Esophagus muscularis mucosa (tissue), 4 donors: ENCODE measurements around the gene RPL10A. TPM values are rescaled to one million over a fixed set of nuclear protein-coding genes. Genes with fewer than 3 reads are reported as not detected.

Experiments used
- DNase-seq: peaks from one replicate; pipeline ENCODE4 v3.0.0-alpha.2; 2017; ENCODE audit errors: extremely low spot score
- H3K27ac ChIP-seq, 4 donors: fragments of 200-600 bp; sonication (generic); replicated peaks in 1 of 4; 1 replicate in 3 of 4; 2 replicates in 1 of 4; pipeline ENCODE4 v1.5.1; 2016 to 2019; ENCODE audit warnings: mild to moderate bottlenecking in 1 of 4
- H3K27me3 ChIP-seq, 4 donors: fragments of 200-600 bp; sonication (generic); one replicate each; pipeline versions ENCODE4 v1.5.1 to v1.6.0; 2016 to 2019
- H3K36me3 ChIP-seq, 4 donors: fragments of 200-600 bp; sonication (generic); one replicate each; pipeline ENCODE4 v1.5.1; 2016 to 2019
- H3K4me1 ChIP-seq, 4 donors: fragments of 200-600 bp; sonication (generic); one replicate each; pipeline ENCODE4 v1.5.1; 2016 to 2019
- H3K4me3 ChIP-seq, 4 donors: fragments of 200-600 bp; sonication (generic); 1 replicate in 2 of 4; 2 replicates in 2 of 4; pipeline ENCODE4 v1.5.1; 2016 to 2019; ENCODE audit warnings: mild to moderate bottlenecking in 4 of 4, moderate library complexity in 1 of 4
- H3K9me3 ChIP-seq, 4 donors: fragments of 200-600 bp; sonication (generic); 1 replicate in 3 of 4; 2 replicates in 1 of 4; pipeline ENCODE4 v1.5.1; 2016 to 2019
- CTCF ChIP-seq, 3 experiments: fragments of 200-600 bp in 2 of 3; fragments of 450-650 bp in 1 of 3; sonication (generic) in 2 of 3; IDR thresholded peaks; one replicate each; pipeline ENCODE4 v1.5.1; 2017 to 2019; ENCODE audit warnings: antibody characterized with exemption in 3 of 3, mild to moderate bottlenecking in 2 of 3, moderate library complexity in 1 of 3
- EP300 ChIP-seq: sonication (generic); formaldehyde crosslinking; IDR thresholded peaks from one replicate; pipeline ENCODE4 v1.6.1; 2017; ENCODE audit warnings: antibody characterized with exemption
- POLR2A ChIP-seq: fragments of 450-650 bp; IDR thresholded peaks from one replicate; pipeline ENCODE4 v1.6.1; 2017; ENCODE audit warnings: antibody characterized with exemption, moderate library complexity, mild to moderate bottlenecking, low read depth
- POLR2AphosphoS5 ChIP-seq, 2 donors: sonication (generic); formaldehyde crosslinking; IDR thresholded peaks; one replicate each; pipeline ENCODE4 v1.6.1; 2017; ENCODE audit warnings: antibody characterized with exemption in 2 of 2
- WGBS: methylation state at CpG from one replicate; pipeline ENCODE4 v1.1.5; 2018; 5-methylcytosine and 5-hydroxymethylcytosine counted together
- intact Hi-C: fragments of 100-400 bp; cut with DNase I; formaldehyde crosslinking; loops from one replicate; pipeline ENCODE4 v1.15.1; 2023
- total RNA-seq, 4 donors: library from RNA; depleted of rRNA; stranded (reverse); fragments of >200 nt; gene quantifications; one replicate each; pipeline versions ENCODE4 v1.1.0 to v1.2.1, GENCODE V29; 2016

RPL10A gene
- total RNA-seq: 1,000 to 10,000 TPM; 1,484 to 1,840 (median 1,566) TPM

GRCh38 chr6:35468181-35468979 is at the start of gene RPL10A:
Gene RPL10A (plus strand): TSS chr6:35468401. CDS start chr6:35468435, 34 bp downstream.
- intact Hi-C loops: loop anchor here (5.0 kb wide), 1 partner anchor 126 kb away; the partner anchor contains the start of gene PPARD
- peaks cover 7 to 44% (median 38%) of the 10 kb centered on the region in 4 donors for H3K36me3 ChIP-seq
- 0% methylated on average over 14 of the region's 86 CpGs for WGBS
- TF ChIP-seq CTCF (IDR thresholded peaks at IDR 0.05) (peak; percentile 96 to 98 (median 98)), EP300 (no peak), POLR2AphosphoS5 (IDR thresholded peaks at IDR 0.05) (peak; percentile 98 to 99), POLR2A (peak; percentile 96)
- peak within 1 kb of the TSS; percentile 64 to 87 (median 77) for H3K4me3 ChIP-seq
- no peaks in the 10 kb centered on the region for H3K27me3 ChIP-seq
- H3K27ac ChIP-seq: peak within 1 kb of the TSS; percentile 89 to 94 (median 91)
- H3K9me3 ChIP-seq: no peaks in the 10 kb centered on the region
- H3K4me1 ChIP-seq: peaks cover 15 to 54% (median 51%) of the 10 kb centered on the region in 4 donors
- peak; percentile 99 for DNase-seq

GRCh38 chr6:35419417-35419816 is 48.8 kb upstream of the RPL10A start:
- no peak for DNase-seq
- intact Hi-C loops: no loop called here
- Histone ChIP-seq H3K4me3 (no peak overlapping the region), H3K9me3 (no peaks in the 10 kb centered on the region), H3K36me3 (peaks cover 18 to 67% (median 40%) of the 10 kb centered on the region in 4 donors), H3K4me1 (peaks cover 7 to 21% (median 11%) of the 10 kb centered on the region in 4 donors), H3K27ac (no peak overlapping the region), H3K27me3 (no peaks in the 10 kb centered on the region)
- TF ChIP-seq EP300: no peak
- TF ChIP-seq CTCF (IDR thresholded peaks at IDR 0.05): no peak
- TF ChIP-seq POLR2A: no peak
- TF ChIP-seq POLR2AphosphoS5 (IDR thresholded peaks at IDR 0.05): no peak
- whole genome bisulfite sequencing: 61% methylated on average over 5 of the region's 5 CpGs

GRCh38 chr6:35419961-35420360 is 48.2 kb upstream of the RPL10A start:
- Histone ChIP-seq H3K9me3 (no peaks in the 10 kb centered on the region), H3K4me3 (no peak overlapping the region), H3K27ac (no peak overlapping the region), H3K27me3 (no peaks in the 10 kb centered on the region), H3K4me1 (peaks cover 2 to 15% (median 7%) of the 10 kb centered on the region in 4 donors), H3K36me3 (peaks cover 20 to 68% (median 46%) of the 10 kb centered on the region in 4 donors)
- DNase-seq: no peak
- intact Hi-C loops: no loop called here
- 100% methylated on average over 3 of the region's 14 CpGs for WGBS
- TF ChIP-seq CTCF (IDR thresholded peaks at IDR 0.05) (no peak), POLR2A (no peak), POLR2AphosphoS5 (IDR thresholded peaks at IDR 0.05) (no peak), EP300 (no peak)

GRCh38 chr6:35425284-35425683 is 42.9 kb upstream of the RPL10A start:
- WGBS: 61% methylated on average over 3 of the region's 3 CpGs
- H3K4me1 ChIP-seq: peaks cover 0 to 16% (median 8%) of the 10 kb centered on the region in 4 donors
- H3K9me3 ChIP-seq: peaks cover 0 to 13% (median 12%) of the 10 kb centered on the region in 4 donors
- H3K36me3 ChIP-seq: peaks cover 26 to 62% (median 54%) of the 10 kb centered on the region in 4 donors
- no peak for DNase-seq
- intact Hi-C loops: no loop called here
- no peak overlapping the region for H3K27ac ChIP-seq
- TF ChIP-seq POLR2A: no peak
- TF ChIP-seq EP300: no peak
- no peak for TF ChIP-seq CTCF (IDR thresholded peaks at IDR 0.05)
- no peak for TF ChIP-seq POLR2AphosphoS5 (IDR thresholded peaks at IDR 0.05)
- no peak overlapping the region for H3K4me3 ChIP-seq
- H3K27me3 ChIP-seq: no peaks in the 10 kb centered on the region
